ENCODE data around the gene FBLN7.

DNA sequence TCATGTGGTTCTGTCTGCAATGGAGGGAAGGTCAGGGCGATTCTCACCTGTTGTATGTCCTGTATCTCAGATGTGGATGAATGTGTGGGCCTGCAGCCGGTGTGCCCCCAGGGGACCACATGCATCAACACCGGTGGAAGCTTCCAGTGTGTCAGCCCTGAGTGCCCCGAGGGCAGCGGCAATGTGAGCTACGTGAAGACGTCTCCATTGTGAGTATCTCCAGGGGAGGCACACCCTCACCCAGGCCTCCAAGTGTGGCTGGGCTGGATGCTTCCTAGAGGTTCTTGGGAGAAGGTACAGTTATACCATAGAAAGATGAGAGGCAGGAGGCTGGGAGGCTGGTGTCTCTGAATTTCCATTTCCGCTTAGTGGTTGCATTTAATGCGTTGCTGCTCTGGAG lies 46.9 kb downstream of the FBLN7 start:
- TF ChIP-seq, protein P1, sequence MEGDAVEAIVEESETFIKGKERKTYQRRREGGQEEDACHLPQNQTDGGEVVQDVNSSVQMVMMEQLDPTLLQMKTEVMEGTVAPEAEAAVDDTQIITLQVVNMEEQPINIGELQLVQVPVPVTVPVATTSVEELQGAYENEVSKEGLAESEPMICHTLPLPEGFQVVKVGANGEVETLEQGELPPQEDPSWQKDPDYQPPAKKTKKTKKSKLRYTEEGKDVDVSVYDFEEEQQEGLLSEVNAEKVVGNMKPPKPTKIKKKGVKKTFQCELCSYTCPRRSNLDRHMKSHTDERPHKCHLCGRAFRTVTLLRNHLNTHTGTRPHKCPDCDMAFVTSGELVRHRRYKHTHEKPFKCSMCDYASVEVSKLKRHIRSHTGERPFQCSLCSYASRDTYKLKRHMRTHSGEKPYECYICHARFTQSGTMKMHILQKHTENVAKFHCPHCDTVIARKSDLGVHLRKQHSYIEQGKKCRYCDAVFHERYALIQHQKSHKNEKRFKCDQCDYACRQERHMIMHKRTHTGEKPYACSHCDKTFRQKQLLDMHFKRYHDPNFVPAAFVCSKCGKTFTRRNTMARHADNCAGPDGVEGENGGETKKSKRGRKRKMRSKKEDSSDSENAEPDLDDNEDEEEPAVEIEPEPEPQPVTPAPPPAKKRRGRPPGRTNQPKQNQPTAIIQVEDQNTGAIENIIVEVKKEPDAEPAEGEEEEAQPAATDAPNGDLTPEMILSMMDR (IDR thresholded peaks at IDR 0.05) = no peak
- TF ChIP-seq ZFX (IDR thresholded peaks at IDR 0.05; ENCODE audit: borderline replicate concordance) = no peak

Data from 22Rv1 (cell line).